NCI-H446 (cell line): ENCODE measurements around the gene ABHD17A.

Source experiments
- DNase-seq, 2 experiments: peaks; one replicate each; lab custom pipeline; 2025; lab: John Stamatoyannopoulos, UW

Gene ABHD17A

DNA sequence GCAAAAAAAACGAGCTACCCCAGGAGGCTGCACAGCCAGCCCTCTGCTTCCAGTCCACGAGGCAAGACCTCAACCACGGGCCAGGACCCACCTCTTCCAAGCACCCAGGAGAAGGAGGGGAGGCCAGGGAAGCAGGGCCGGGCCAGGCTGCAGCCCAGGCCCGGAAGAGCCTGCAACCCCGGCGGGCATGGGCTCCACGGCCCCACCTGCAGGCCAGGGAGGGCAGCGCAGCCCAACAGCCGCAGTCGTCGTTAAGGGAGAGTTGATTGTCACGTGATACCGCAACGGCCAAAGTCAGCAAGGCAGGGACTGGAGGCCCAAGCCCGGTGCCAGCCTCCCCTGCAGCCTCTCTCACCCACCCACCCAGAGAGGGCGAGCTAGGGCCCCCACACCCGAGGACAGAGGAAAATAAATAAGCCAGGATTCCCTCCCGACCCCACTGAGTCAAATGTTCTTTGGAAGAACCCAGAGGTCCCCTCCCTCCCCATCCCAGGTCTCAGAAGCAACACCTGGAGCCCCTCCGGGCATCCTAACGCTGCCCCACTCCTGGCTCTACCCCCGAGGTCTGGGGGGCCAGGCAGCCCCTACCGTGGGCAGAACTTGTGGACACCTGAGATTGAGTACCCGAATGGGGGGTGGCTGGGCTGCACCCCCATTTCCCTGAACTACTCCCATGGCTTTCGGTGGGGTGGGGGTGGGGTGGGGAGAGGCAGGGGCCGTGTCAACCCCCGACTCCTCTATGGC is 31.8 kb downstream of the ABHD17A start:
- DNase-seq, result peak in 1 of 2 experiments; percentile 50

DNA sequence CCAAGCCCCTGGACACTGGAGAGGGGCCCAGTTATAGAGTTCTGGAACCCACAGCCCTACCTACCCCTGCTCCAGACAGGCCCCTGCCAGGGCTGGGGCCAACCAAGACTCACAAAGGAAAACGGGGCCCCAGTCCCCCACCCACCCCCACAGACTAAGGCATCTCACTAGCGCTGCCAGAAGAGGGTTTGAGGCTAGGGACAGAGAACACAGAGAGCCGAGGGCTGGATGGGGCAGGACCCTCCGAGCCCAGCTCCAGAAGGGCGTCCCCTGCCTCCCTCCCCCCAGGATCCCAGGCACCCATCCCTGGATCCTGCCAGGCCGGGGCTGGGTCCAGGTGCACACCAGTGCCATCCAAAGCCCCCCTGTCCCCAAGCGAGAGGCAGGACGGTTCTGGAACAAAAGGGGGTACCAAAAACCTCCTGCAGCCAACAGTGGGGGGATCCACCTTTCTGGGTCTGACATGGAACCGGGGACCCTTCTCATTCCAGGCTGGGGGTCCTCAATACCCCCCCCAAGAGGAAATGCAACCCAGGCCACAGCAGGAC is 32.6 kb downstream of the ABHD17A start:
- no peak for DNase-seq

DNA sequence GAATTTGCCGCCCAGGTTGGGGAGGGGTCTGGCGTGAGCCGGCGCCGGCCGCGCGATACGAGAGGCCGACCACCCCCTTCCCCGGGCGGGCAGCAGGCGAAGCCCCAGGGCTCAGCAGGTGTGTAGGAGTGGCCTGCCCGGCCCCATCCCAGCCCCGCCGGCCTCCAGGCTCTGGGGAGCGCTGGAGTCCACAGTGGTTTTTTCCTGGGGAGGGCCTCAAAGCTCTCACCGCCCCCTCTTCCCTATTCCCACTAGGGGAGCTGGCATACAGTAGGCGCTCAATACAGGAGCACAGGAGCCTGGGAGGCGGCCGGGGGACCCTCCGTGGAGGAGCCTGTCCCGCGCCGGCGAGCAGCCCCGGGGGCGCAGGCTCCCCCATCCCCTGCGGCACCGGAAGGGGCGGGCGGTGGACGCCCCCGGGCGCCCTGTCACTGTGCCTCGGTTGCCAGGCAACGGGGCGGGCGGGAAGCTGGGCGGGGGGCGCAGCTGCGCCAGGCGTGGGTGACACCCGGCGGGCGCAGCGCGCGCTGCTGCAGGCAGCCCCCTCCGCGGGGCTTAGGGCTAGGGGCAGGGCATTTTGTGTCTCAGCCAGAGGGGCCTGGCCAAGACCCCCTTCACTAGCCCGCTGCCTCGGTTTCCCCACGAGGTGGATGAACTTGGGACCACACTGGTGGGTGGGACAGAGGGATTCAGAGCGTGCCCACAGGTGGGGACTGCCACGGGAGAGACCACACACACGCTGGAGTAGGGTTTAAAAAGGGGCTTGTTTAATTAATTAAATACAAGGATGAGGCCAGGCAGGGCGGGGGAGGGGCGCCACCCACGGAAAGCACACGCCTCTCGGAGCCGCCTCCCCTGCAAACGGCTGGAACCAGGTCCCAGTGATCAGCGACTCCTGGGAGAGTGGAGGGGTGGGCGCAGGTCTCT is 33.4 kb downstream of the ABHD17A start:
- DNase-seq, result no peak

DNA sequence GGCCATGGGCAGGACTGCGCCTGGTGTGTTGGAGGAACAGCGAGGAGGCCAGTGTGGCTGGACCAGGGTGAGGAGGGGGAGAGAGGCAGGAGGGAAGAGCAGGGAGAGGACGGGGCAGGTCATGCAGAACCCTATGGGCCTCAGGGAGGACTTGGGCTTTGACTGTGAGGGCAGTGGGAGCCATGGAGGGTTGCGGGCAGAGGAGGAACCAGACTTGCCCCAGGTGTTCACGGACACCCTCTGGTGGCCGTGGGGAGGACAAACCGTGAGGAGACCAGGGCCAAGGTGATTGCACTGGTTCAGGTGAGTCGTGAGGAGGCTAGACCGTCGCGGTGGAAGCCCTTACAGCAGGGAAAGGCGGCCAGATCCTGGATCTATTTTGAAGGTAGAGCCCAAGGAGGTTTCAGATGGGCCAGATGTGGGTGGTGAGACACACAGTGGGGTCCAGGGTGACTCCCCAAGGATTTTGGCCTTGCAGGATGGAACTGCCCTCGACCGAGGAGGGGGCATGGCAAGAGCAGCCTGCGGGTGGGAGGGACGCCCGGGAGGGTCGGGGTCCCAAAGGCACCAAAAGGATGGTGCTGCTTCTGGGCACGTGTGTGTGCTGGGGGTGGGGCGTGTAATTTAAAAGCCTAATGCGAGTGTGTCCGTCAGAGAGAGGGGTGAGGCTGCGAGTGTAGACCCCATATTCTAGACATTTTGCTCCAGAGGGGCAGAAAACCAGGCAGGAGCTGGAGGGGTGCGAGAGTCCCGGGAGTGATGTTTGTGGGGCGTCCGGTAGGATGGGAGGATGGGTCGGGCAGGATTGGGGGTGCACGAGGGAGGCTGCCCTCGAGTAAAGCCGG is 34.3 kb downstream of the ABHD17A start:
- no peak for DNase-seq

DNA sequence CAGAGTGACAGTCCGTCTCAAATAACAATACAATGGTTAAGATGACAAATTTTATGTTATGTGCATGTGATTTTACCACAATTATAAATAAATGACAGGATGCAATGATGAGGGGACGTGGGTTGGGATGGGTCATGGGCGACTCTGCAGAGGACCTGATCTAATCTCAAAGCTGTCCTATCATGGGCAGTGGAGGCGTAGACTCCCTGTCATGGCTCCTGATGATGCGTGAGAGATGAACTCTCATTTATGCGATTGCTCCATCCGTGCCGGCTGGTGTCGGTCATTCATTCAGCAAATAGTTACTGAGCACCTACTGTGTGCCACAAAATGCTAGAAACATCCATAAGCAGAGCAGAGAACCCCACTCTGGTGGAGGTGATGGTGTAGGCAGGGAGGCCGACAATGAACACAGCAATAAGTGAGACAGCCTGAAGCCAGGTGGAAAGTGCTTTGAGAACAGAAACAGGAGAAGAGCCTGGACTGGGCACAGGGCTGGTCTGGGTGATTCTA is 35.4 kb downstream of the ABHD17A start:
- DNase-seq, result no peak

DNA sequence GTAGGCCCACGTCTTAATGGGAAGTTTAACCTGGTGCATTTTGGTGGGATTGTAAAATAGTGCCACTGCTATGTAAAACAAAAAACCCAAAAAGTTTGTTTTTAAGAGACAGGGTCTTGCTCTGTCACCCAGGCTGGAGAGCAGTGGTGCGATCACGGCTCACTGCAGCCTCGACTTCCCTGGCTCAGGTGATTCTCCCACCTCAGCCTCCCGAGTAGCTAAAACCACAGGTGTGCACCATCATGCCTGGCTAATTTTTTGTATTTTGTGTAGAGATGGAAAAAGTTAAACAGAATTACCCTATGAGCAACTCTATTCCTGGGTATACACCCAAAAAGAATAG is 36.2 kb downstream of the ABHD17A start:
- DNase-seq, result no peak

DNA sequence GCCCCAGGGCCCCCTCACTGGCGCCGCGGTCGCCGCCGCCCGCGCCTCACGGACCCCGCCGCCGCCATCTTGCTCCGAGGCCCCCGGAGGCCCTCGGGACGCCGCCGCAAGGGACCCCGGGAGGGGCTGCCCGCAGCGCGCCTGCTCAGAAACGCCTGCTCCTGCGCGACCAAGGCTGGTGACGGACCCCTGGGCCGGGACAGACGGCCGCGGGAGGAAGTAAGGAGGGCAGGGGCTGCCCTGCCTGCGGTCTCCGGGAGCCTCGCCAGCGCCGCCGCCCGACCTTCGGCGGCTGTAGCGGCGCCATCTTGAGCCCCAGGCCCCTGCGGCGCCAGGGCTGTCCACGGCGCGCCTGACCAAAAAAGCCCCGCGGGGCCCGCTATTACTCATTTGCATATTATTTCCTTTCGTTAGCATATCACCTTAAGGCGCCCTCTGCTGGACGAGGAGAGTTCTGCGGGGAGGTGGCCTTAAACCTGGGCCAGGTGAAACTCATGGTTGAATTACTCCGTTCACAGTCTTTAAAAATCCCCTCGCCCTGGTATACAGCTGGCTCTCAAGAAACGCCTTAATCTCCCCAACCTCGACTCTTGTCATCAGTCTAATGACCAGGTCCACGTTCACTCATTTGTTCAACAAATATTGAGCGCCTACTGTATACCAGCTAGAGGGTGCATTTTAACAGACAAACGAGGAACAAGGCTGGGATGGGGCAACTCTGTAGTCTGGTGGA is 36.7 kb downstream of the ABHD17A start, which contains the start of gene REXO1:
Gene REXO1, minus strand, starts transcription at position 85 of the 733 bp plus-strand sequence. CDS start 125 bp downstream, outside the sequence.
- DNase-seq, result peak; percentile 97

DNA sequence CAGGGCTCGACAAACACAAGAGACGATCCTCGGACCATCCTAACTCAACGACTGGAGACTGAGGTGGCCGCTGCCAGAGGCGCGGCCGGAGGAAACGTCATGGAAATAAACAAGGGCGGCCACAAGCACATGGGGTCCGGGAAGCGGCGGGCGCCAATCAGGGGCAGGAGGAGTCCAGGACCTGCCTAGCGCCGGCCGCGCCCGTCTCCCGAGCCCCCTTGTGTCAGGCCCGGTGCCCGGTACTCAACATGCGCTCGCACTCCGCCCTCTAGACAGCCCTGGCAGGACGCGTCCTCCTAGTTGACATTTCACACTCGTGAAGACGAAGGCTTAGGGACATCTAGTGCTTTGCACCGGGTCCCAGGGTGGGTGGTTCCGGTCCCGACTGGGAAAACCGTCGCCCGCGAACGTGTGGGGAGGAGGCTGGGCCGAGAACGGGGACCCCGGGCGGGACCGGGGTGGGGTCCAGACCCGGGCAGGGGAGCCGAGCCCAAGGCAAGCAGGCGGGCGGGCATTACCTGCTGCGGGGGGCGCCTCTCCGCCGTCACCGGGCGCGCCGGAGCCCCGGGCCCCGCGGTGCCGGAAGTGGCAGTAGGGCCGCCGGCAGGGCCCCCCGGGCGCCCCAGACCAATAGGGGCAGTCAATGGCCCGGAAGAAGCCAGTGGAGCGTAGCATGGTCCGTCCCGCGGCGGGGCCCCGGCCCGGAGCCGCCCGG is 37.5 kb downstream of the ABHD17A start:
- DNase-seq, result no peak

DNA sequence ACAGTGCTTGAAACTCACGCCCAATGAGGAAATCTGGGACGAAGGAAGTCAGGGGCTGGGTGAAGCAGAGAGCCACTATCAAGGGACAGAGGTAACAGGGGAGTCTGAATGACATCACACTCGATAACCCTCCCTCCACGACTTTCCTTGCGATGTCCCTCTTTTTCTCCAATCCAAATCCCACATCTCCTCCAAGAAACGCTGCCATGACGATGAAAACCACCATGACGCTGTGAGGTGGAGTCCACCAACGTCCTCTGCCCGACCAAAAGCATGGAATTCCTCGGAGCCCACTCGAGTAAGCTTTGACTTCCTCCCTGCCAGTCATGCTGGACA is 38.0 kb downstream of the ABHD17A start:
- no peak for DNase-seq

DNA sequence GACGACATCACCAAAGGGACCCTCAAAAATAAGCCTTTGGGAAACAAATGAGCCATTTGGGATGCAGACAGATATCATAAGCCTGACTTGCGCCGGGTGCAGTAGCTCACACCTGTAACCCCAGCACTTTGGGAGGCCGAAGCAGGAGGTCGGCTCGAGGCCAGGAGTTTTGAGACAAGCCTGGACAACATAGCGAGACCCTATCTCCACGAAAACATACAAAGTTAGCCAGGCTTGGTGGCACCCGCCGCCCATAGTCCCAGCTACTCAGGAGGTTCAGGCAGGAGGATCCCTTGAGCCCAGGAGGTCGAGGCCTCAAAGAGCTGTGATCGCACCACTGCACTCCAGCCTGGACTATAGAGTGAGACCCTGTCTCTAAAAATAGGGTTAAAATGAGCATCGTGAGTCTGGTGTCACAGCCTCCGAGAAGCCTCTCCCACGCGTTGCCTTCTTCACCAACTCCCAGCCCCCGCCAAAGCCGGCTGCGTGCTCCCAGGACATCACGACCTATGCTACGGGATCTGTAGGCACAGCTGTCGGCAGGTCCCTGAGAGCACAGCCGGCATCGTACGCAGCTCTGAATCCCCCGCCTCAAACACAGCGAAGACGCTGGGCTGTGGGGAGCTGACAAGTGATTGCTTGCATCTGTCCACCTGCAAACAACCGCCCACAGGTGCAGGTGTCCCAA is 38.6 kb downstream of the ABHD17A start:
- no peak for DNase-seq

DNA sequence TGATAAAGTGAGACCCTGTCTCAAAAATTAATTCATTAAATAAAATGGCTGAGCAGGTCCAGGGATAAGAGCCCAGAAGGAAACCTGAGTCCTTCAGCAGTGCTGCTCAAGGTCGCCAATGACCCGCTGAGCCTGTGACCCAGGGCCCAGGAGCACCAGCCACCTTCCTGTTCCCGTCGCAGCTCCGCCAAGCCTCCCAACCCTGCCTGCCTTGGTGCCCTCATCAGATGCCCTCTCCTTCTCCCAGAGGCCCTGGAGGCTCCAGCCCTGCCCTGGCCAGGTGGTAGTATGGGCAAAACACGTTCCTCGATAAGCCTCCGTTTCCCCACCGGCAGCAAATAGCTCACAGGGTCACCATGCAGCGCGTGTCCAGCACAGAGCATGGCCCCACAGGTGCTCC is 39.7 kb downstream of the ABHD17A start:
- DNase-seq, result no peak

DNA sequence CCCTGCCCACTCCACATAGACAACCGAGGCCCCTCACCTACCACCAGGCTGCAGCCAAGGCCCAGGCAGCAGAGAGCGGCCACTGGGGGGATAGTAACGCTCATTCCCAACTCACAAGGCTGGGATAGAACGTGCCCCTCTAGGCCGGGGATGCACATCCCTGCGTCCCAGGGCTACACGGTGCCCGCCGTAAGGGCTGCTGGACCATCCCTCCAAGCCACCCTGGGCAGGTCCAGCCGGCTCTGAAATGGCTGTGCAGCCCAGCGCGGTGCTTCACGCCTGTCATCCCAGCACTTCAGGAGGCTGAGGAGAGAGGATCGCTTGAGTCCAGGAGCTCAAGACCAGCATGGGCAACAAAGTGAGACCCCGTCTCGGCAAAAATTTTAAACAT is 40.2 kb downstream of the ABHD17A start:
- DNase-seq, result no peak

DNA sequence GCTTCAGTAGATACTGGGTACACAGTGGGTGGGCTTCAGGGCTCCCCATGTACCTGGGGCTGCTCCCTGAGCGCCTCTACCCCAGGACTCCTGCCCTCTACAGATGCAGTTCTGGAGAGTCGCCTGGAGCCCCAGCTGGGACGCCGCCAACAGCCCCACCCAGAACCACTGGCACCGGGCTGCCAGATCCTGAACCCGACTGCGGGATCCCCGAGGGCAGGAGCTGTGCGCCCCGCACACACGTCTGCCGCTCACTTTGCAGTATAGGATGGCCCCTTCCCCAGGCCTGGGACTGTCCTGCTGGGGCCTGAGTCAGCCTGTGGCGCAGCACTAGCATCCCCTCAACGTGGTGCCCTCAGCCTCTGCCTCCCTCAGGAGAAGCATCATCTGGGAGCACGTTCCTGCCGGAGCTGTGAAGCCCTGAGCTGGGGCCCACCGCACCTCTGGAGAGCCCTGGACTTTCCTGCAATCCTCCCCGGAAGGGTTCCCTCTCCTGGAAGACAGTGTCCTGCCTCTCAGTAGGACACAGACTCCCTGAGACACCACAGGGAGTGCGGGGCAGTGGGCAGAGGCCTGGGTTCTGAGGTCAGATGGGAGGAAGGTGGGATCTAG is 40.7 kb downstream of the ABHD17A start:
- DNase-seq, result no peak

DNA sequence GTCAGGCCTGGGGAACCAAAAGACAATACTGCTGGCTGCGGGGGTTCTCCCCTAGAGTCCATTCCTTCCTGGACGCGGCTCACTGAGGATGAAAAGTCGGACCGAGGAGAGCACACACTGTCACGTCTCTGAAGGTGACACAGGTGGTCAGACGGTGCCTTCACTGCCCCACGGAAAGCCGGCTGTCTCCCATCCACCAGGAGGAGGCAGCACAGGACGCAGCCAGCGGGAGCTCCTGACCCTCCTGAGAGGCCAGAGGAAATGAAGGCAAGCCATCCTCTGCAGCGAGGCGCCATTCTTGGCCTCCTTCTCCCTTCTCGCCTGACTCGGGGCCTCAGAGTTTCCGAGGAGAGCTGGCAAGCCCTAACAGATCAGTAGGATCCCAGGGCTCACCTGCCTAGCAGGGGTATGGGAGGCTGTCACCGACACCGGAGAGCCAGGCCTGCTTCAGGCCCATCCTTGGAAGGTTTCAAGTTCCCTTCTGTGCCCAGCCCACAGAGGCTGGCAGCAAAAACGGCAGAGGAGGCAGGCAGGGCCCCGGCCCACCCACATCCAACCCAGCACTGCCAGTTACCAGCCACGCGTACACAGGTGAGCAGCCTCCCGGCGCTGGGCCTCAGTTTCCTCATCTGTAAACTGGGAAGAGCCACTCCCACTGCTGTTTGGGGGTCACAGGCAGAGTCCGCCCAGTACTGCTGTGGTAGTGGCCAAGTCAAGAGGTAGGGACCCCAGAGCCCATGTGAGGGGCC is 41.5 kb downstream of the ABHD17A start:
- DNase-seq, result no peak

DNA sequence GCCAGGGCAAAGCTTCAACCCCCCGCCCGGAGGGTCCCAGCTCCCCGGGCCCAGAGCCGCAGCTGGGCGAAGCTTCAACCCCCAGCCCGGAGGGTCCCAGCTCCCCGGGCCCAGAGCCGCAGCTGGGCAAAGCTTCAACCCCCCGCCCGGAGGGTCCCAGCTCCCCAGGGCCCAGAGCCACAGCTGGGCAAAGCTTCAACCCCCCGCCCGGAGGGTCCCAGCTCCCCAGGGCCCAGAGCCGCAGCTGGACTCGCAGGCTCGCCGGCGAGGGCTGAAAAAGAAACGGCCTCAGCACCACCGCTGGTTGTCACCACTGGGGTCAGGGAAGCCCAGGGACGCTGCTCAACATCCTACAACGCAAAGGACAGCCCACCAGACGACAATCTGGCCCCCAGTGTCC is 42.2 kb downstream of the ABHD17A start:
- DNase-seq, result no peak

DNA sequence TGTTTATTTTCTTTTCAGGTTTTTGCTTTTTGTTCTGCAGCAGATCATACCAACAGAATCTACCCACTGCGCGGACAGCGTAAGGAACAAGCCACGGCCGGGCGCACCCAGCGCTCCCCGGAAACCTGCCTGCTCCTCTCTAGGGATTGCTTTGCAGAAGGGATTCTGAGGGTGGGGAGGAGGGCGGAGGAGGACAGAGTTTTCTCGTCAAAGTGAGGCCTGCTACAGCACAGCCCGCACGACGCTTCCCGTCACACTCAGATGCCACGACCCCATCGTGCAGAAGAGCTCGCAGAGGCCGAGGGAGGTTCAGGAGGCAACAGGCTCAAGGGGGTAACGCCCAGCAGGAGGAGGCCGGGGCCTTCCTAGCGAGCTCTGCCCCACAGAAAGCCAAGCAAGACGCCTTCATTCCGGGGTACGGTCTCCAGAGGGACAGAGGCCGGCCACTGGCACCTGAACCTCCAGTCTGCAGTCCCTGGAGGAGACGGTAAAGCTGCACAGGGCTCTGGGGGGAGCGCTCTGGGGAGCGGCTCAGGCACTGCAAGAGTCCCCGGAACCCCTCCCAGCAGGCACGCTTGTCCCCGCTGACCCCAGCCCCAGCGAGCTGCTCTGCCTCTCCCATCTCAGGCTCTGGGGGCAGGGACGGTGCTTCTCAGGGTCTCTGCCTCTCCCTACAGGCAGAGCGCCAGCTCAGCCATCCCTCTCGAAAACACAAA is 43.9 kb downstream of the ABHD17A start:
- no peak for DNase-seq

DNA sequence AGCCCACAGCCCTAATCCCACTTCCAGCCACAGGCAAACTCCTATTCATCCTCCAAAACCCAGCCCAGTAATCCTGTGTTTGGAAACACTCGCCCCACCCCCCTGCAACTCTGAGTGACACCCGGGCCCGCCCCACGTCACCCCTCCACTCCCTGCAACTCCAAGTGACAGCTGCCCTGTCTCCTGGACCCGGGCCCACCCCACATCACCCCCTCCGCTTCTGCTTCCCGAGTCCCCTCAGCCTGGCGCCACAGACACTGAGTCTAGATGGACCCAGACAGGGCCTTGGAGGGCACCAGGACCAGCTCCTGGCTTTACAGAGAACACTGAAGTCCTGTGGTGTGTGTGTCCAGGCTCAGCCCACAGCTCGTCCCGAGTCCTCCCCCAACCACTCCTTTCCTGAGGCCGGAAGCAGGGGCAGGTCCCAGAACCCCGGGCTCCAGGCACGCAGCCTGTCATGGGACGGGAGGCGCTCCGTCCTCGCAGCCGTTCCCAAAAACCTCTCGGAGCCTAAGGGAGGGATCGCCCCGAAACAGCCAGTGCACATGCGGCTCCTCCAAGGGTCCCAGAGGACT is 44.7 kb downstream of the ABHD17A start:
- no peak for DNase-seq
